HCT116 (cell line): ENCODE data around the gene ARMH1.

Experiments
- CTCF ChIP-seq, 3 experiments: fragments of 200-600 bp in 1 of 3; sonication (generic) in 1 of 3; IDR thresholded peaks in 2 of 3; conservative IDR thresholded peaks in 1 of 3; 2 replicates each; pipeline ENCODE4 v1.5.1; 2012 to 2017; ENCODE audit warnings: low read depth in 2 of 3, low read length in 2 of 3, antibody characterized with exemption in 1 of 3, borderline replicate concordance in 1 of 3, control low read depth in 1 of 3, mild to moderate bottlenecking in 1 of 3, mixed read lengths in 1 of 3, mixed run types in 1 of 3, moderate library complexity in 1 of 3; ENCODE audit not compliant: insufficient read depth in 1 of 3
- ZBTB33 ChIP-seq: IDR thresholded peaks from 2 replicates; pipeline ENCODE4 v1.6.1; 2011; ENCODE audit warnings: mild to moderate bottlenecking, low read length, moderate library complexity; ENCODE audit not compliant: insufficient replicate concordance; ENCODE audit errors: extremely low read depth
- ZFX ChIP-seq: fragments of 450-650 bp; IDR thresholded peaks from 2 replicates; pipeline ENCODE4 v1.6.1; 2017
- TF ChIP-seq, protein P1 (sequence below): IDR thresholded peaks from 2 replicates; pipeline ENCODE4 v1.6.1; 2012

DNA sequence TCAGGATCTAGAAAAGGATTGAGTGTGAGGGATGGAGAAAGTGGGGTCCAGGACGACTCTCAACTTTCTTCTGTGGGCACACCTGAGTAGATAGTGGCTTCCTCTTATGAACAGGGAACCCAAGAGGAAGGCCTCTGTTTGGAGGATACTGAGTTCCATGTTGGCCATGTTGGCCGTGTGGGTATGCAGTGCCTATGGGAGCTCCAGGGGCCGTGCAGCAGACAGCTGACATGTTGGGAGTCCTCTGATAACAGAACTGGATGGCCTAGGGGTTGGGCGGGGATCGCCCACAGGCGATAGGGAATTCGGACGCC, 43.2 kb upstream of the ARMH1 start:
- TF ChIP-seq ZFX (no peak), ZBTB33 (no peak), CTCF (IDR thresholded peaks at IDR 0.05 in 2 of 3, conservative IDR thresholded peaks at IDR 0.05 in 1 of 3; ENCODE audit: borderline replicate concordance in 1 of 3, insufficient read depth in 1 of 3, low read depth in 2 of 3, low read length in 2 of 3) (no peak)
- TF ChIP-seq, protein P1, sequence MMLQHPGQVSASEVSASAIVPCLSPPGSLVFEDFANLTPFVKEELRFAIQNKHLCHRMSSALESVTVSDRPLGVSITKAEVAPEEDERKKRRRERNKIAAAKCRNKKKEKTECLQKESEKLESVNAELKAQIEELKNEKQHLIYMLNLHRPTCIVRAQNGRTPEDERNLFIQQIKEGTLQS = no peak
